HepG2 (cell line): ENCODE data around the gene RAB27B. TPM values are rescaled to one million over a fixed set of nuclear protein-coding genes. Genes with fewer than 3 reads are reported as not detected.

Source experiments
- ARNT2 ChIP-seq: sonication (generic); formaldehyde crosslinking; IDR thresholded peaks from 2 replicates; pipeline ENCODE4 v1.8.0; 2022; ENCODE audit warnings: mild to moderate bottlenecking, low read depth, missing genetic modification reagents, moderate library complexity
- CEBPB ChIP-seq: IDR thresholded peaks from 2 replicates; pipeline ENCODE4 v1.6.1; 2011; ENCODE audit warnings: low read depth, low read length, improper control_type of control experiment, borderline replicate concordance
- DZIP1 ChIP-seq: sonication (generic); formaldehyde crosslinking; IDR thresholded peaks from 2 replicates; pipeline ENCODE4 v1.5.0; 2020; ENCODE audit warnings: mild to moderate bottlenecking, missing genetic modification reagents
- KAT2B ChIP-seq: fragments of 150-350 bp; IDR thresholded peaks from 2 replicates; pipeline ENCODE4 v1.6.1; 2014; ENCODE audit warnings: low read depth, low read length, borderline replicate concordance
- PHF8 ChIP-seq: sonication (generic); formaldehyde crosslinking; IDR thresholded peaks from 2 replicates; pipeline ENCODE4 v1.5.0; 2020; ENCODE audit warnings: missing genetic modification reagents
- SATB2 ChIP-seq: sonication (generic); formaldehyde crosslinking; IDR thresholded peaks from 2 replicates; pipeline ENCODE4 v1.5.0; 2020; ENCODE audit warnings: missing genetic modification reagents
- SOX6 ChIP-seq, 2 experiments: fragments of 450-650 bp in 1 of 2; sonication (generic) in 1 of 2; formaldehyde crosslinking in 1 of 2; IDR thresholded peaks; 2 replicates each; pipeline versions ENCODE4 v1.4.0 to v1.6.1; 2017 to 2020; ENCODE audit warnings: antibody characterized with exemption in 1 of 2, mild to moderate bottlenecking in 1 of 2, missing genetic modification reagents in 1 of 2
- ZMYM4 ChIP-seq: sonication (generic); formaldehyde crosslinking; IDR thresholded peaks from 2 replicates; pipeline ENCODE4 v1.8.1; 2023; ENCODE audit warnings: mild to moderate bottlenecking, missing genetic modification reagents
- ZNF18 ChIP-seq: sonication (generic); formaldehyde crosslinking; IDR thresholded peaks from 2 replicates; pipeline ENCODE4 v1.8.0; 2022; ENCODE audit warnings: mild to moderate bottlenecking, missing genetic modification reagents; ENCODE audit not compliant: insufficient replicate concordance
- ZNF362 ChIP-seq: sonication (generic); formaldehyde crosslinking; IDR thresholded peaks from 2 replicates; pipeline ENCODE4 v1.4.0; 2020; ENCODE audit warnings: missing genetic modification reagents, mild to moderate bottlenecking, borderline replicate concordance
- ZNF609 ChIP-seq: sonication (generic); formaldehyde crosslinking; IDR thresholded peaks from 2 replicates; pipeline ENCODE4 v1.4.0; 2020; ENCODE audit warnings: mild to moderate bottlenecking, missing genetic modification reagents, borderline replicate concordance
- ZNF770 ChIP-seq: sonication (generic); formaldehyde crosslinking; IDR thresholded peaks from 2 replicates; pipeline ENCODE4 v1.5.0; 2020; ENCODE audit warnings: mild to moderate bottlenecking, missing genetic modification reagents
- polyA plus RNA-seq, 8 experiments: library from polyadenylated mRNA; depleted of rRNA in 3 of 8; stranded (reverse) in 7 of 8; unstranded in 1 of 8; fragments of >200 nt; fragmentation: Illumina TruSeq in 4 of 8; extraction: Trizol in 4 of 8; gene quantifications; 2 replicates each; pipeline versions ENCODE4 v1.2.1 to v1.2.3, GENCODE V29; 2011 to 2016; ENCODE audit warnings: low read depth in 4 of 8, missing spikeins in 1 of 8, mixed read lengths in 1 of 8; ENCODE audit not compliant: insufficient read depth in 1 of 8
- total RNA-seq, 5 experiments: library from RNA; depleted of rRNA; stranded (reverse); fragments of >200 nt; fragmentation: Illumina TruSeq; extraction: Trizol; gene quantifications; 2 replicates each; pipeline ENCODE4 v1.2.3, GENCODE V29; 2016; ENCODE audit warnings: low read depth in 1 of 5
- TF ChIP-seq, protein P1 (sequence below), 2 experiments: fragments of 450-650 bp in 1 of 2; sonication (generic) in 1 of 2; formaldehyde crosslinking; IDR thresholded peaks; 2 replicates each; pipeline versions ENCODE4 v1.5.0 to v1.8.0; 2020 to 2022; ENCODE audit warnings: mild to moderate bottlenecking in 1 of 2, missing genetic modification reagents in 1 of 2

The RAB27B gene
- total and polyA plus RNA-seq, 2 of the 13 experiments (the other 11 are each of a cell fraction or from before 2014, with no cell fraction given) = not detected

GRCh38 chr18:54923339-54923956, 95.2 kb downstream of the RAB27B start (continued):
- TF ChIP-seq, protein P1, sequence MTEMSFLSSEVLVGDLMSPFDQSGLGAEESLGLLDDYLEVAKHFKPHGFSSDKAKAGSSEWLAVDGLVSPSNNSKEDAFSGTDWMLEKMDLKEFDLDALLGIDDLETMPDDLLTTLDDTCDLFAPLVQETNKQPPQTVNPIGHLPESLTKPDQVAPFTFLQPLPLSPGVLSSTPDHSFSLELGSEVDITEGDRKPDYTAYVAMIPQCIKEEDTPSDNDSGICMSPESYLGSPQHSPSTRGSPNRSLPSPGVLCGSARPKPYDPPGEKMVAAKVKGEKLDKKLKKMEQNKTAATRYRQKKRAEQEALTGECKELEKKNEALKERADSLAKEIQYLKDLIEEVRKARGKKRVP (CRISPR knock-in tag; IDR thresholded peaks at IDR 0.05) = peak in 1 of 2 experiments; percentile 91; a peak in 2 of 4 replicates
- no peak for TF ChIP-seq ZNF18 (CRISPR knock-in tag)
- no peak for TF ChIP-seq ARNT2 (CRISPR knock-in tag)
- TF ChIP-seq KAT2B = no peak
- peak; percentile 66 for TF ChIP-seq CEBPB
- TF ChIP-seq ZNF770 = 0 out of 2 replicates have a peak, but pooled peaks have one; percentile 25
- no peak for TF ChIP-seq ZMYM4 (CRISPR knock-in tag)
- no peak for TF ChIP-seq SATB2 (CRISPR knock-in tag)
- TF ChIP-seq ZNF609 = no peak
- no peak for TF ChIP-seq DZIP1 (CRISPR knock-in tag)
- peak; percentile 81 for TF ChIP-seq ZNF362 (CRISPR knock-in tag)
- no peak for TF ChIP-seq PHF8 (CRISPR knock-in tag)
- TF ChIP-seq SOX6 (IDR thresholded peaks at IDR 0.05) = no peak
- peak; percentile 33; the same call in 1 of the 2 replicates for TF ChIP-seq SOX6 (CRISPR knock-in tag; IDR thresholded peaks at IDR 0.05)
